Measurements from ENCODE around the gene ADH1B.

DNA sequence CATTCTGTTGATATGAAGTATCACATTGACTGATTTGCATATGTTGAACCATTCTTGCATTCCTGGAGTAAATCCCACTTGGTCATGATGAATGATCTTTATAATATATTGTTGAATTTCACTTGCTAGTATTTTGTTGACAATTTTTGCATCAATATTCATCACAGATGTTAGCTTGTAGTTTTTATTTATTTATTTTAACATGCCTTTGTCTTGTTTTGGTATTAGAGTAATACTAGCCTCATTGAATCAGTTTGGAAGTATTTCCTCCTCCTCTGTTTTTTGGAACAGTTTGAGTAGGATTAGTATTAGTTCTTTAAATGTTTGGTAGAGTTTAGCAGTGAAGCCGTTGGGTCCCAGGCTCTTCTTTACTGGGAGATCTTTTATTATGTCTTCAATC lies 45.3 kb upstream of the ADH1B start:
- TF ChIP-seq, protein P1, sequence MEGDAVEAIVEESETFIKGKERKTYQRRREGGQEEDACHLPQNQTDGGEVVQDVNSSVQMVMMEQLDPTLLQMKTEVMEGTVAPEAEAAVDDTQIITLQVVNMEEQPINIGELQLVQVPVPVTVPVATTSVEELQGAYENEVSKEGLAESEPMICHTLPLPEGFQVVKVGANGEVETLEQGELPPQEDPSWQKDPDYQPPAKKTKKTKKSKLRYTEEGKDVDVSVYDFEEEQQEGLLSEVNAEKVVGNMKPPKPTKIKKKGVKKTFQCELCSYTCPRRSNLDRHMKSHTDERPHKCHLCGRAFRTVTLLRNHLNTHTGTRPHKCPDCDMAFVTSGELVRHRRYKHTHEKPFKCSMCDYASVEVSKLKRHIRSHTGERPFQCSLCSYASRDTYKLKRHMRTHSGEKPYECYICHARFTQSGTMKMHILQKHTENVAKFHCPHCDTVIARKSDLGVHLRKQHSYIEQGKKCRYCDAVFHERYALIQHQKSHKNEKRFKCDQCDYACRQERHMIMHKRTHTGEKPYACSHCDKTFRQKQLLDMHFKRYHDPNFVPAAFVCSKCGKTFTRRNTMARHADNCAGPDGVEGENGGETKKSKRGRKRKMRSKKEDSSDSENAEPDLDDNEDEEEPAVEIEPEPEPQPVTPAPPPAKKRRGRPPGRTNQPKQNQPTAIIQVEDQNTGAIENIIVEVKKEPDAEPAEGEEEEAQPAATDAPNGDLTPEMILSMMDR (IDR thresholded peaks at IDR 0.05) = no peak
- TF ChIP-seq POLR2AphosphoS5 (IDR thresholded peaks at IDR 0.05) = no peak
- TF ChIP-seq POLR2A (IDR thresholded peaks at IDR 0.05) = no peak
- TF ChIP-seq EP300 (IDR thresholded peaks at IDR 0.05) = no peak

Measured in stomach (tissue), 4 donors.